ENCODE data around the gene ZSCAN22.

GRCh38 chr19:58368561-58369360, 42.0 kb downstream of the ZSCAN22 start:
- TF ChIP-seq CTCF (IDR thresholded peaks at IDR 0.05) (no peak), POLR2AphosphoS5 (IDR thresholded peaks at IDR 0.05; ENCODE audit: insufficient read depth in 1 of 2, low read depth in 1 of 2) (no peak), POLR2A (IDR thresholded peaks at IDR 0.05) (no peak)

All from vagina (tissue), 2 donors.